SK-N-SH (cell line): ENCODE measurements around the gene PDE2A.

Experiments
- CHD2 ChIP-seq: fragments of 150-350 bp; IDR thresholded peaks from 2 replicates; pipeline ENCODE4 v1.6.1; 2018; ENCODE audit warnings: low read length; ENCODE audit not compliant: partially characterized antibody
- EP300 ChIP-seq, 2 experiments: IDR thresholded peaks; 2 replicates each; pipeline versions ENCODE4 v1.4.0 to v1.6.1; 2012; ENCODE audit warnings: borderline replicate concordance in 1 of 2, low read depth in 1 of 2, low read length in 1 of 2
- EZH2phosphoT487 ChIP-seq: fragments of 200-600 bp; sonication (generic); IDR thresholded peaks from 2 replicates; pipeline ENCODE4 v1.6.1; 2017; ENCODE audit warnings: low read depth, mixed run types, mild to moderate bottlenecking, antibody characterized with exemption, moderate library complexity, borderline replicate concordance
- FOXJ3 ChIP-seq: sonication (generic); formaldehyde crosslinking; IDR thresholded peaks from 2 replicates; pipeline ENCODE4 v1.5.1; 2020; ENCODE audit warnings: mild to moderate bottlenecking, missing genetic modification reagents
- FOXM1 ChIP-seq: IDR thresholded peaks from 2 replicates; pipeline ENCODE4 v1.4.0; 2012; ENCODE audit warnings: low read depth, mild to moderate bottlenecking
- NFIC ChIP-seq: IDR thresholded peaks from 2 replicates; pipeline ENCODE4 v1.4.0; 2012; ENCODE audit warnings: borderline replicate concordance
- RAD21 ChIP-seq: IDR thresholded peaks from 2 replicates; pipeline ENCODE4 v1.6.1; 2012; ENCODE audit warnings: mild to moderate bottlenecking, low read length
- SIN3A ChIP-seq: IDR thresholded peaks from 2 replicates; pipeline ENCODE4 v1.6.1; 2012; ENCODE audit warnings: low read depth, mild to moderate bottlenecking, low read length, moderate library complexity, borderline replicate concordance
- SMC3 ChIP-seq: IDR thresholded peaks from 2 replicates; pipeline ENCODE4 v1.6.1; 2012; ENCODE audit warnings: low read depth, low read length, improper control_type of control experiment
- TCF12 ChIP-seq: IDR thresholded peaks from 2 replicates; pipeline ENCODE4 v1.4.0; 2012
- YY1 ChIP-seq: IDR thresholded peaks from 2 replicates; pipeline ENCODE4 v1.4.0; 2012; ENCODE audit warnings: low read depth, mild to moderate bottlenecking
- TF ChIP-seq, protein P1 (sequence below): fragments of 200-600 bp; sonication (generic); IDR thresholded peaks from 2 replicates; pipeline ENCODE4 v1.6.1; 2017; ENCODE audit warnings: antibody characterized with exemption, mild to moderate bottlenecking, moderate library complexity
- TF ChIP-seq, protein P2 (sequence below): IDR thresholded peaks from 2 replicates; pipeline ENCODE4 v1.4.0; 2012; ENCODE audit warnings: low read depth

DNA sequence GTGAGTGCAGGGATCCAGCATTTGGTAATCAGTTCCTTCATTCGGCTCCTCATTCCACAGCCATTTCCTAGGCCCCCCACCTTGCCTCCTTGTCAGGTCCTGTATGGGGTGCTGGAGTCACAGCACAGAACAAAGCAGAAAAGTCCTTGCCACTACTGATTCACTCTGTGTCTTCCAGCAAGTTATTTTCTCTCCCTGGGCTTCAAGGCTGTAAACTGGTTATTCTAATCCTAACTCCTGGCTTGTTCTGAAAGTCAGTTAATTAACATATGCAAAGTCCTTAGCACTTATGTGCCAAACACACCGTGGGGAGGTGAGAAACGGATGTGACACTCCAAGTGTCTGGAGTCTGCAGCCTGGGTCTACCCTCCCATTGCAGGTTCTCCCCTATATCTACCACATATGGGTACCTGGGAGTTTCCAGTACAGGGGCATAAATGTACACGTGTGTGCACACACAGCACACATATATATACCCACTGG is 30.6 kb upstream of the PDE2A start:
- TF ChIP-seq EP300 (IDR thresholded peaks at IDR 0.05; ENCODE audit: borderline replicate concordance in 1 of 2, low read depth in 1 of 2, low read length in 1 of 2) (no peak), SMC3 (no peak), NFIC (no peak), TCF12 (no peak), EZH2phosphoT487 (no peak), RAD21 (no peak), SIN3A (no peak), YY1 (no peak), FOXM1 (no peak), FOXJ3 (CRISPR knock-in tag) (no peak), CHD2 (no peak)
- TF ChIP-seq, protein P1, sequence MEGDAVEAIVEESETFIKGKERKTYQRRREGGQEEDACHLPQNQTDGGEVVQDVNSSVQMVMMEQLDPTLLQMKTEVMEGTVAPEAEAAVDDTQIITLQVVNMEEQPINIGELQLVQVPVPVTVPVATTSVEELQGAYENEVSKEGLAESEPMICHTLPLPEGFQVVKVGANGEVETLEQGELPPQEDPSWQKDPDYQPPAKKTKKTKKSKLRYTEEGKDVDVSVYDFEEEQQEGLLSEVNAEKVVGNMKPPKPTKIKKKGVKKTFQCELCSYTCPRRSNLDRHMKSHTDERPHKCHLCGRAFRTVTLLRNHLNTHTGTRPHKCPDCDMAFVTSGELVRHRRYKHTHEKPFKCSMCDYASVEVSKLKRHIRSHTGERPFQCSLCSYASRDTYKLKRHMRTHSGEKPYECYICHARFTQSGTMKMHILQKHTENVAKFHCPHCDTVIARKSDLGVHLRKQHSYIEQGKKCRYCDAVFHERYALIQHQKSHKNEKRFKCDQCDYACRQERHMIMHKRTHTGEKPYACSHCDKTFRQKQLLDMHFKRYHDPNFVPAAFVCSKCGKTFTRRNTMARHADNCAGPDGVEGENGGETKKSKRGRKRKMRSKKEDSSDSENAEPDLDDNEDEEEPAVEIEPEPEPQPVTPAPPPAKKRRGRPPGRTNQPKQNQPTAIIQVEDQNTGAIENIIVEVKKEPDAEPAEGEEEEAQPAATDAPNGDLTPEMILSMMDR: no peak
- TF ChIP-seq, protein P2, sequence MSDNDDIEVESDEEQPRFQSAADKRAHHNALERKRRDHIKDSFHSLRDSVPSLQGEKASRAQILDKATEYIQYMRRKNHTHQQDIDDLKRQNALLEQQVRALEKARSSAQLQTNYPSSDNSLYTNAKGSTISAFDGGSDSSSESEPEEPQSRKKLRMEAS: no peak
